Measurements from ENCODE around the gene RS1.

DNA sequence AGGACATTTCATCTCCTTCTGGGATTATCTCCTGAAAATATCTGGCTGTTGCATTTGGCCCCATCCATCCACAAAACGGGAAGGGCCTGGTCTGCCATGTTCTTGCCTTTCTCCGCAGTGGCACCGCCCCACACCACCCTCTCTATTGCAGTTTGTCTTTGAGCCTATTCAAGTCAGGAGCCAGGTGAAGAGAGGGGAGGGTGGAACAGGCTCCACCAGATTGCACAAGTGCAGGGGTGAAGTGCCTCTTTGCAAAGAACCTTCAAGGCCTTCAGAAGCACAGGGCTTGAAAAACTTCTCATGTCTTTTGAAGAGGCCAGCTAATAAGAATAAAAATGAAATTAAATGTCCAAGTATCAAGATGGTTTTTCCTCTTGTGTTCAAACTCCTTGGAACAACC lies 28.7 kb downstream of the RS1 start:
- TF ChIP-seq, protein P1, sequence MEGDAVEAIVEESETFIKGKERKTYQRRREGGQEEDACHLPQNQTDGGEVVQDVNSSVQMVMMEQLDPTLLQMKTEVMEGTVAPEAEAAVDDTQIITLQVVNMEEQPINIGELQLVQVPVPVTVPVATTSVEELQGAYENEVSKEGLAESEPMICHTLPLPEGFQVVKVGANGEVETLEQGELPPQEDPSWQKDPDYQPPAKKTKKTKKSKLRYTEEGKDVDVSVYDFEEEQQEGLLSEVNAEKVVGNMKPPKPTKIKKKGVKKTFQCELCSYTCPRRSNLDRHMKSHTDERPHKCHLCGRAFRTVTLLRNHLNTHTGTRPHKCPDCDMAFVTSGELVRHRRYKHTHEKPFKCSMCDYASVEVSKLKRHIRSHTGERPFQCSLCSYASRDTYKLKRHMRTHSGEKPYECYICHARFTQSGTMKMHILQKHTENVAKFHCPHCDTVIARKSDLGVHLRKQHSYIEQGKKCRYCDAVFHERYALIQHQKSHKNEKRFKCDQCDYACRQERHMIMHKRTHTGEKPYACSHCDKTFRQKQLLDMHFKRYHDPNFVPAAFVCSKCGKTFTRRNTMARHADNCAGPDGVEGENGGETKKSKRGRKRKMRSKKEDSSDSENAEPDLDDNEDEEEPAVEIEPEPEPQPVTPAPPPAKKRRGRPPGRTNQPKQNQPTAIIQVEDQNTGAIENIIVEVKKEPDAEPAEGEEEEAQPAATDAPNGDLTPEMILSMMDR (IDR thresholded peaks at IDR 0.05; ENCODE audit: low read depth, low read length), result no peak
- no peak for TF ChIP-seq EZH2phosphoT487 (IDR thresholded peaks at IDR 0.05; ENCODE audit: low read depth)
